Femur (tissue), 1 donor: ENCODE results near the gene ADORA3.
"Not testable (repeated sequence)": the region's sequence is repeated elsewhere in the genome, so short reads cannot be mapped to it uniquely, and the experiment has no call there.

Experiments used
- DNase-seq: peaks from one replicate; pipeline ENCODE4 v3.0.0-alpha.2; 2017

Gene ADORA3

DNA sequence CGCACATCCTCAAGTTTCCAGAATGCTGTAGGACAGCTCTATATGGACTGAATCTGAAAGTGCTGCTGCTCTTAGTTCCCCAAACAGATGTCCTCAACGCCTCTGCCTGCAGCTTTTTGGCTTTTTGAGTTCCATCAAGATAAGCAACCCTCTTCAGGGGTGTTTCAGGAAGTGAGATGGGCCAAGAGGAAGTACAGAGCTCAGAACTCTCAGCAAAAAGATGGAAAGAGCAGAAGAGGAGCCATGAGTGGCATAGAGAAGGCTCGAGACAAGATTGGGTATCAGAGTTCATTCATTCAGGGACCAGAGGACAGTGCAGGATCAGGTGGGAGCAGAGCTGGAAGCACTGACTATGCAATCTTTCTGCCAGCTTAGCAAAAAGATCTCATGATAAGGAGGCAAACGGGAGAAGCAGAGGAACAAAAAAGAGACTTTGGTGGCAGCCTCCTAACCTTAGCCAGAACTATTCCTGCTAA is at the start of gene ADORA3, which contains the start of gene TMIGD3:
TSS of gene ADORA3 (minus strand) at position 49 of the 476 bp plus-strand sequence. CDS start 279 bp downstream, outside the sequence.
TSS of gene TMIGD3 (minus strand) at position 49 of the 476 bp plus-strand sequence. CDS start 279 bp downstream, outside the sequence.
- no peak for DNase-seq

DNA sequence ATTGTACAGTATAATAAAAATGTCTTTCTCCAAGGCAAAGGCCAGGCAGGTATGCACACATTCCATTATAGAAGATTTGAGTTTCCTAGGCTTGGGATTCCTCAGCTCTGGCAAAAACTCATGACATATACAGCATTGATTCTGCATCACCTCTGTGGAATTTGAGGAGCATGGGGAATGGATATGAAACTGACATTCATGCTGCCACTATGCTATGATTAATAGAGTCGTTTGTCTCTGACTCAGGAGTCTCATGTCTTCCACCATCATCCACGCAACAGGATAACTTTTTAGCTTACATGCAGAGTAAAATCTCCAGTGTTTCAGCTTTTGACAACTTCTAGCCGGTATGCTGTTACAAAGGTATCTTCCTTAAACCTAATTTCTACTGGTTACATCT is 49.8 kb upstream of the ADORA3 start:
- no peak for DNase-seq

DNA sequence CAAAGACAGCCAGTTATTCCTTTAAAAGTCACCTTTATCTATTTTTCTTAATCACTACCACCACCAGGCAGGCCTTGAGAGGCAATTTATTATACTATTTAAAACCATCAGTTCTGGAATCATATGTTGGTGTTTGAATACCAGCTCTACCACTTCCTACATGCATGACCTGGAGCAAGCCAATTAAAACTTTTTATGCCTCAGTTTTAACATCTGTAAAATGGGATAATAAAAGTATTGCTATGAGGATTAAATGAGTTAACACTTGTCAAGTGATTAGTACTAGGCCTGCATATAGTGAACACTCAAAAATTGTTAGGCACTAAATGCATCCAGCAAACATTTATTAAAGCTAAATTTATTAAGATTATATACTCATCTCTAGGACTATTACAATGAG is 49.2 kb upstream of the ADORA3 start:
- no peak for DNase-seq

DNA sequence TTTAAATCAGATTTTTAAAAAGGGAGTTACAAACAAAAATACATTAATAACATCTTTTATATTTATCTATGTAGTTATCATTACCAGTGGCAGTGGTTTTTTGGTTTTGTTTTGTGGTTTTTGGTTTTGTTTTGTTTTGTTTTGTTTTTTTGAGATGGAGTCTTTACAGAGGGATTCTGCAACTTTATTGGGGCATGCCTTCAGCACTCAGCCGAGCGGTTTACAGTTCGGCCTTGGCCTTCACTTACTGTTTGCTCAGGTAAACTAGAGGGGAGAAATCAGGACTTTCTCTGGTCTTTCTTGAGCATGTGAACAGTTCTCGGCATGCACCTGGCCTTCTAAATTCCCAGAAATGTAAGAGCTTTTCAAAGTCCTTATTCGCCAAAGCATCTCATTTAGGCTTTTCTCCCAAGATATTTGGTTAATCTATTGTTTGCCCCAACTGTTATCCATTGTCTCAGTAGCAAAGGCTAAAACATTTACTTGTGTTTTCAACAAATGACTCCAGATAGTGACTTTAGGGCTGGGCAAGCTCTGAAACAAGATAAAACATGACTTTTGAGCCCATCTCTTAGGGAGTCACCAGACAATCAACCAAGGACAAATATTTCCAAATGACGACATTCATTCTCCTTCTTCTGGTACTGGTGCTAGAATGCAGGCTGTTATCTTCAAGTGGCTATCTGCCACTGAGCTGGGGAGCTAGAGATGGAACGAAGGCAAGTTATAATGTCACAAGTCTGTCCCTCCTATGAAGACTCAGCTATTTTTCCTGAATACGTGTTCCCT is 48.4 kb upstream of the ADORA3 start:
- DNase-seq: no peak

DNA sequence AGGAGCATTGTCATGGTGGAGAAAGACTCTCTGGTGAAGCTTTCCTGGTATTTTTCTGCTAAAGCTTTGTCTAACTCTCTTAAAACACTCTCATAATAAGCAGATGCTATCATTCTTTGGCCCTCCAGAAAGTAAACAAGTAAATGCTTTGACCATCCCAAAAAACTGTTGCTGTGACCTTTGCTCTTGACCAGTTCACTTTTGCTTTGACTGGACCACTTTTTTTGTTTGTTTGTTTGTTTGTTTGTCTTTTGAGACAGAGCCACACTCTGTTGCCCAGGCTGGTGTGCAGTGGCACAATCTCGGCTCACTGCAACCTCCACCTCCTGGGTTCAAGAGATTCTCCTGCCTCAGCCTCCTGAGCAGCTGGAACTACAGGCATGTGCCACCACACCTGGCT is 44.4 kb upstream of the ADORA3 start:
- DNase-seq: not testable (repeated sequence)

DNA sequence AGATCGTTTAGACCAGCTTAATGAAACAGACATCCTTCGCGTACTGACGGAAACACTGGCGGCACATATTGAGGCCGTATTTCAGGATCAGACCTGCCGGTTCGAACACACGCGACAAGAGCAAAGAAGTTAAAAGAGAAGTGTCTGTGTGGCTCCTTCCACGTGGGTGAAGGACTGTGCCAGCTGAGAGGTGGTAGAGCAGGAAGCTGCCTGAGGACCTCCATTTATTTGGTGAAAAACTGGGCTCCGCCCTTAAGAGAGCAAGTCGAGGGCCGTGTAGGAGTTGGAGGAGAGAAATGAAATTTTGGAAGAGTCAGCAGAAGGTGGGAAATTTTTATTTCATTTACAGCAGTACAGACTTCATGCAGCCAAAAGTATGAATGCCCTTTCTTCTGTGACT is 38.8 kb upstream of the ADORA3 start:
- DNase-seq: no peak

DNA sequence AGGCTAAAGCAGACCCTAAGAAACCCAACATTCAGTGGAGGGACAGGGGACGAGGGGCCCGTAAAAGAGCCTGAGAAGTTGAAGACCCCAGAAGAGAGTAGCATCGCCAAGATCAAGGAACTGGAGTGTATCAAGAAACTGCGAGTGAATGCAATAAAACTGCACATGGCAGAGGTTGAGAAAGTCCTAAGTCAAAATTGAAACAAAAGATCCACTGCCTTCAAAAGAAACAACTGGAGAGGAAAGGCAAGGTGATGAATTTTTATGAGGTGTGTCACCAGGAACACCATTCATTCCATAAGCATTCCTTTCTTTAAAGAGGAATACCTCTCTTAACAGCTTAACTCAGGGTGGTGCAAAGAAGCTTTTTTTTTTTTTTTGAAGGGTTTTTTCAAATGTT is 38.3 kb upstream of the ADORA3 start:
- DNase-seq: no peak

DNA sequence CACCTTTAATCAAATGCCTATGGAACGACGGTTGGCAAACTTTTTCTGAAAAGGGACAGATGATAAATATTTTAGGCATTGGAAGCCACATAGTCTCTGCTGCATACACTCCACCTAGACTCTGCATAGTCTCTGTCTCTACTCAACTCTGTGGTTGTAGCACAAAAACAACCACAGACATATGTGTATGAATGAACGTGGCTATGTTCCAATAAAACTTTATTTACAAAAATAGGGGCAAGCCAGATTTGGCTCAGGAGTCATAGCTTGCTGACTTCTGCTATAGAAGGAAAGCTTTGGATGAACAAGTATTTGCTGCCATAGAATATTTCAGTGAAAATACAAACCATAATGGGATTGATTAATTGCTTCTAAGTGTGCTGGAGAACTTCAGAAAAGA is 37.5 kb upstream of the ADORA3 start:
- DNase-seq: no peak

DNA sequence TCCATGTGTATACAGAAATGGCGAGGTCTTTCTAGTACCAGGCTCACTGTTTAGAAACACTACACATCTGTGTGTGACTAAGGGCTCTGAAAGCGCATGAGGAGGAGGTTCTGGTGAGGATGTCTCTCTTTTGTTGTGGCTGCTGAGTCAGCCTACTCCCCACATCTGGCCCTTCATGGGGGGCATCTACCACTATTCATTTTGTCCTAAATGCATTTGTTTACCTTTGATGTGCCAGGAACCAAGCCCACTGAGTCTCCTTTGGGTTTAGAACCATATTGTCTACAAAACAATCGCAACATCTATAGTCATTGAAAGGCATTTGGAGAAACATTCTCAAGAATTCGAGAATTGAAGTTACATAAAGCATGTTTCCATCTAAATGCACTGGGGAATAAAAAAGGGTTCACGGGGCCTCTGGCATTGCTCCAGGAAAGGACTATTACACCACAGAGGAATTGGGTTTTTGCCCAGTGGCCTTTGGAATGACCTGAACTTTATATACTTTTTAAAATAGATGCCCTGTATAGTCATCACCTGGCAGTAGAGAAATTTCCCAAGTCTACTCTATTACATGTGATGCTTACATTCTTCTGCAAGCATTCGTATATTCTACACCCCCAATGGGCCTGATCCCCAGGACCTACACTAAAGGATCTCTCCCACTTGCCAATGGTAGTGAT is 35.1 kb upstream of the ADORA3 start:
- no peak for DNase-seq

DNA sequence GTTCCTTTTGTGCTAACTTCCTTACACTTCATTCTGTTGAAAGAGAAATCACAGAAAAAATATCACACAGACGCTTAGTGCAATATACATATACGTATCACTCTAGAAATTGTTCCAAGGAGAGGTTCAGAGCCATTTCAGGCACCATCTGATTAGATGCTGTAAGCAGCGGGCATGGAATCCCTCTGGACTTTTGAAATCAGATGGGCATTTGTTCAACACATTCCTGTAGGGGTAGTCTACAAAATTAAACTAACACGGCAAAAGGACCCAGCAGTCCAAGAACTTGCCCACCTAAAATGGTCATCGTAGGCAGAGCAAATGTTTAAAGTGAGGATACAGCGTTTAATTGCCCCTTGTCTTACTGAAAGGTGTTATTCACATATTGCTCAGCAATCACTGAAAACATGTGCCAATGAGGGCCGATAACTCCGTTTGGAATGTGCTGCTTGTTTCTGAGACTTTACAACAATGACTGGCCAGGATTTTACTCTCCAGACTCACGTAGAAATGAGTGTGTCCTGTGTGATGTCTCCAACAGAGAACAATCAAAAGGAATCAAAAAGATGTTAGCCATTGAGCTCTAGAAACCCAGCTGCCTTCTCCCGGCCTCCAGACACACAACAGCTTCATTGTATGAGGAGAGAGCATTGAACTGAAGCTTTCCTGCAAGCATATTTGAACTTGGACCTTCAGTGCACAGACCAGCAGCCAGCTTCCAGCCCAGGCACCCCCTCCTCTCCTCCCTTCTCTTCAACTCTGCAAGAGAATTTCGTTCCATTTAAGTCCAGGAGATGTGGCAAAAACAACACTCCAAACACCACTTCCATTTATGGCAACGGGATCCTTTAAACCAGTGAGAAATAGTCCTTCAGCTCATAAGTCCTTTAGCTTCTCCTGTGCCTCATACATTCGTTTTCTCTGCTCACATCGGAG is 32.1 kb upstream of the ADORA3 start:
- no peak for DNase-seq

DNA sequence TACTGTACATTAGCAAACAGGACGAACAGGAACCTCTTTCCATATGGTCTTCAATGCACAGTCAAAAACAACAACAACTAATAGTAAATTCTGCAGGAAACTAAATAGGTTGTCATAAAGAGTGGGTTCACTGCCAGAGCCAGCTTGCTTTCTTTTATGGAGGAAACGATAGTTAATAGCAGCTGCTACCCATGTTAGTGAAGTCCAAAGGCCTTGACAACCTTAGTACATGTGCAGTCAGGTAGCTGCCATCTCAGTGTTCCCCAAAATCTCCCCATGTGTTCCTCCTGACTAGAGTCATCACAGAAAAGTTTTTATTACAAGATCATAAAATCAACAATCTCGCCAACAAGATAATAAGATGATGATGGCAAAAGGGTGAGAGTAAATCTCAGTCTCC is 16.6 kb upstream of the ADORA3 start:
- DNase-seq: no peak

DNA sequence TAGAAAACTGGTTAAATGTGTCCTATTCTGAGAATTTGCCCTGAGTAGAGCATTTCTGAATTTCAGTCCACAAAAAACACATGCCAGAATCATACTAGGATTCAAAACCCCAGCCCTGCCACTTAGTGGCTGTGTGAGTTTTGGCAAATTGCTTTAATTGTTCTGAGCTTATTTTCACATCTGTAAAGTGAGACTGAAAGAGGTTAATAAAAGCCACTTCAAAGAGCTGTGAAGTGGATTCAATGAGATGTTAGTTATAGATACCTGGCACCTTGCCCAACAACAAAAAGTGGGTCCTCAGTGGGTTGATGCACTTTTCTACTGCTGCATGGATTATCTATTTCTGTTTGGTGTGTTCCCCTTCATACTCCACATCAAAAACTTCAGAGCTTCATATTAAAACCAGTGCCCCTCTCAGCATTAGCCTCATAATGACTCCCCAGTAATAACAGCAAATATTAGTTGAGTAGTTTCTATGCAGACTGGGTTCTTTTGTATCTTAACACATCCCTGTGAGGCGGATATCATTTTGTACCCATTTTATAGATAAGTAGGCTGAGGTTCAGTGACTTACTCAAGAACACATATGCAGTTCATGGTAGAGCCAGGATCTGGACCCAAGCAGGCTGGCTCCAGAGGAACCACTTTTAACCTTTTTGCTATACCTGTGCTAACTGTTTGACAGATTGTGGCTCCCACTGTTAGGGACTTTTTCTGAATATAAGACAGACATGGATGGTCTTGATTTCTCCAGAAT is 14.2 kb upstream of the ADORA3 start:
- DNase-seq: no peak

DNA sequence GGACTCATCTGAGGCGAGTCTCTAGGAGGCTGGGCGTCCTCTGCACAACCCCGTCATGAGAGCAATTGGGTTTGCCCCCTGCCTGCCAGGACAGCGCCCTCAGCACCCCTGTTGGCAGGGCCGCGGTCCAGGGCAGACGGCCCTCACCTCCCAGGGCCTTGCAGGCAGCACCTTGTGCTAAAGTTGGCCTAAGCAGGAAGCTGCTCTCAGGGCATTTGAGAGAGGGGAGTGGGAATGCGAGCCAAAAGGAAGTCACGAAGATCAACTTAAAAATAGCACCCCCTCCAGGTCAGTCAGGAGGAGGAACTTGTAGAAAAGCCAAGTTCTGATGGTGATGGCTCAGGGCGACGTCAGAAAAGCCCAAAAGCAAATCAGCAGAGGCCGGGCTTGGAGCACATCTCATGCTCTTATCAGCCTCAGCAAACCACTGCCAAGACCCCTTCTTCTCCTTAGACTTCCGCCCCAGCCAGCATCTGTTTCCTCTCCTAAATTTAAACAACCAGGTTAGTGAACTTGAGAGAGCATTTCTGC is 12.6 kb upstream of the ADORA3 start:
- peak; percentile 51 for DNase-seq

DNA sequence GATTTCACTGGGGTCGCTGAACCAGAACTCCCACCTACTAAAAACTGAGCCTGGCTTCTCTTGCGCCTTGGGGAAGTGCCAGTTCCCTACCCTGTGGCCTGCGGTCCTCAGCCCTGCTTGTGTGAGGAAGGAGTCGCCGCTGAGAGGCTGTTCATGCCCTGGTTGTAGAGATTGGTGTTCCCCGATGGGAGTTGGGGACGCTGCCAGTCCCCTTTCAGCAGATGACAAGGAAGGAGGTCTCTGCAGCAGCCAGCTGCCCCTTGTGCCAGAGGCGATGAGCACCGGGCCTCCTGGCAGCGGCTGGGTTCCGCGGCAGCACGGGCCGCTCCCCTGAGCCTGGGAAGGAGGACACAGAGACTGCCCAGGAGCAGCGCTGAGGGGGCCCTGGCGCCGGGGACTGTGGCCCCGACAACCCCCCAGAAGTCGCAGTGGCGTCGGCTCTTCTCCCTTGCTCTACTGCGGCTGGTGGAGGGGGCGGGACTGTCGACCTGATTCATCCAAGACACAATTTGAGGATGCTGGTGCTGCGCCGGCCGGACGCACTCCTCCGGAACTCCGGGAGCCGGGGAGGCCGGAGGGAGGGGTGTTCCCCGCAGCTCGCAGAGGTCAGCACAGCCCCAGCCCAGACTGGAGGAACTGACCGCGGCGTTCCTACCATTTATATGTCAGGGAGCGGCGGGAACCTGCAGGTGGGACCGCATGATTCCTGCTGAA is 12.0 kb upstream of the ADORA3 start:
- peak; percentile 64 for DNase-seq

DNA sequence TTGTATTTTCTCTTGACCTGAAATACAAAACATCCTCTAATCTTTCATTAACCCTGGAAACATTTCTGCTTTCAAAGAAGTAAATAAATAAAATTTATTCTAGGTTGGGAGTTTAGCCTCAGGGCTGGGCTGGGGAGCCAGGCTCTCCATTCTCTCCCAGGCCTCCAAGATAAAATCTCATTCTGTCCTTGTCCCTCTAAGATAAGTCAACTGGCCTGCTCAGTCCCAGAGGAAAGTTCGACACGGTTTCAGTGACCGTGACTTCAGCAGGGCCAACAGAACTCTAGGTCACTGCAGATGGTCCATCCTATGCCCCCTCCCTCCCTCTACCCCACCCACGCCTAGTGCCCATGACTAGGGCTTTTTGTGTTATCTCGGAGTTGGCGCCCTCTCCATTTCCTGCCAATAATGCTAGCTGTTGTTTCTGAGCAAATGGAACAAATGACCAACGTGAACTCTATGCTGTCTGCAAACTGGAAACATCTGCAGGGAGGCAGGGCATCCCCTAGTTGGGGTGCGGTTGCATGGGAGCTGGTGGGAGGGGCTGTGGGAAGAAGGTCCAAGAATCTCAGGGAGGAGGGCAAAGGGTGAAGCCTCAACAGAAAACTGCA is 10.1 kb upstream of the ADORA3 start:
- DNase-seq: peak; percentile 37

DNA sequence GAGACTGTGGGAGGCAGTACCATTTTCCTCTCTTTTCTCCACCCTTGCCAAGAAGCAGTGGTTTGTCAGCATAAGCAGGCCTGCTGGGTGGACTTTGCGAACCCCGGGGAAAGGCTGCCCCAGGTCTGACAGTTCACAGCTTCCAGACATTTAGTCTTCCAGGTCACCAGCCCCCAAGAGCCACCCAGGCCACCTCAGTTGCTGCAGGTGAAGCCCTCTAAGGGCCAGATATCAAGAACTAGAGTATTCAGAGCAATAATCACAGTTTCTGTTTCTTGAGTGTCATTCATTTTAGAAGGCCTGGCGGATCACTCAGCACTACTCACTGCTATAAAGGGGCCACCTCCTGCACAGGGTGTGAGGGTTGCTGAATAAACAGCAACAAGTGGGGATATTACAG is 9.5 kb upstream of the ADORA3 start:
- no peak for DNase-seq

DNA sequence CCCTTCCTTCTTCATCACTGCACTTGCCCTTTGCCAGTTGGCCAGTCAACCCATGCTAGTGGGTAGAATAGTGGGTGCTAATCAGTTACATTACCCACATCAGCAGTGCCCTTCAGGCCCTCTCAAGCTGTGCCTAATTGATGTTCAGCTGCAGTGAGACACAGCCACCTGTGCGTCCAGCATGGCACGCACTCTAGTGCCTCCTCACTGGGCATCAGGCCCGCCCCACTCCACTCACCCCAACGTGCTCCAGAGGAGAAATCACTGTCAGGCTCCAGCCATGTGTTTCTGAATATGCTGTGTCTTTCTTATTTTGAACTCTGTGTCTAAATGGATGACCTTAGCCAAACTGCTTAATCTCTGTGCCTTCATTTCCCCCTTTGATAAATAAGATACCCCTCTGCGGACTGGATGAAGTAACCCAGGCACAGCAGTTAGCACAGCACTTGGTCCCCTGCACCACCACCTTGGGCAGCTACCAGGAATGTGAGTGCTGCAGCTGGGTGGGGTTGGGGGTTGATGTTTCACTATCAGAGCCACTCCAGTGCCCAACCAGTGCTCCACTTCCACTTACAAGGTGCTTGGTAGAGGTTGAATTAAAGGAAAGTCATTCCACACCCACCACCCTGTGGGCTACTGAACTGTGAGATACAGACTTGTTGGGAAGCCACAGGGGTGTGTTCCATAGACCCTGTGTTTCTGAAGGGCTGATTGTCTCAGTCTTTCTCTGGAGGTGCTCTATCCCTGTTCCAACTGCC is 8.9 kb upstream of the ADORA3 start:
- no peak for DNase-seq

DNA sequence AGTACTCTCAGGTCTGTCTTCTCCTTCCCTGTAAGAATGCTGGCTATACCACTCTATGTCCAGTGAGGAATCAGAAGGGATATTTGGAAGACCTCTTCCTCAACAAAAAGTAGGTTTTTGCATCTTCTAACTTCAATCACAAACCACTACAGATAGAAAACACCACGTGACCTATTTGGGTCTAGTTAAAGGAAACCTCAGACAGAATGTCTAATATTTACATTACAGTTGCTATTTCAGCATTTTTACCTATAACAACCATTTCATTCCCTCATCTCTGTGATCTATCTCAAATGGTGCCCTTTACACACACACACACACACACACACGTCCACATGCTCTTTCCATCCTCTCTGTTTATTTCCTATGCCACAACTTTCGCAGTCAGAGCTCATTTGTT is 7.9 kb upstream of the ADORA3 start:
- no peak for DNase-seq

DNA sequence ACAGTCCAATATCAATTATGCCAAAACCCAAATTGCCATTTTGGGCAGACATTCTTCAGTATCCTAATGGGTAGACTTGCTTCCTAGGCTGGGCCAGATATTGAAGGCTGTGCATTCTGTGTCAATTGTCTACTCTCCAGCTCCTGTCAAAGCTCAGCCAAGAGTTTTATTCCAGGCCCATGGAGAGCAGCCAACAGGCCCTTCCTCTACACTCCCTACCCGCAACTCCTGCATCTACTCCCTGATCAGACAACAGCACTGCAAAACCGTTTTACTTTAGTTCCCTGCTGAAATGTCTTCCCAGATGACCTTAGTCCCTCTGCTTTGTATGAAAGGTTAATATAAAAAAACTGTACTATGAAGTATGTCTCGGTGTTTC is 6.6 kb upstream of the ADORA3 start:
- DNase-seq: peak; percentile 59
